ENCODE measurements around the gene FRMD4A. TPM values are rescaled to one million over a fixed set of nuclear protein-coding genes. Genes with fewer than 3 reads are reported as not detected.
"Not testable (repeated sequence)": the region's sequence is repeated elsewhere in the genome, so short reads cannot be mapped to it uniquely, and the experiment has no call there.

Gene FRMD4A
- total RNA-seq, 1 experiment from 2014 or later = 8.8 TPM

- H3K9me3 ChIP-seq = no peaks in the 10 kb centered on the region
- no peak for DNase-seq
- H3K27me3 ChIP-seq = no peaks in the 10 kb centered on the region
- H3K36me3 ChIP-seq = no peaks in the 10 kb centered on the region
- H3K4me3 ChIP-seq = no peak overlapping the region
Observed at GRCh38 chr10:13944823-13945222, 385.9 kb downstream of the FRMD4A start.

GRCh38 chr10:13943735-13944398, 386.9 kb downstream of the FRMD4A start:
- Histone ChIP-seq H3K36me3 (no peaks in the 10 kb centered on the region), H3K9me3 (no peaks in the 10 kb centered on the region), H3K27me3 (no peaks in the 10 kb centered on the region), H3K4me3 (no peak overlapping the region)
- no peak for DNase-seq

- no peaks in the 10 kb centered on the region for H3K36me3 ChIP-seq
- H3K27me3 ChIP-seq = no peaks in the 10 kb centered on the region
- H3K9me3 ChIP-seq = no peaks in the 10 kb centered on the region
- H3K4me3 ChIP-seq = no peak overlapping the region
- no peak for DNase-seq
Observed at GRCh38 chr10:13942035-13942434, 388.7 kb downstream of the FRMD4A start.

GRCh38 chr10:13939391-13939790, 391.3 kb downstream of the FRMD4A start:
- no peak overlapping the region for H3K4me3 ChIP-seq
- H3K9me3 ChIP-seq = no peaks in the 10 kb centered on the region
- DNase-seq = no peak
- no peaks in the 10 kb centered on the region for H3K36me3 ChIP-seq
- no peaks in the 10 kb centered on the region for H3K27me3 ChIP-seq

- Histone ChIP-seq H3K9me3 (no peaks in the 10 kb centered on the region), H3K4me3 (no peak overlapping the region), H3K27me3 (no peaks in the 10 kb centered on the region), H3K36me3 (no peaks in the 10 kb centered on the region)
- no peak for DNase-seq
Observed at GRCh38 chr10:13938950-13939349, 391.8 kb downstream of the FRMD4A start.

GRCh38 chr10:13936826-13937225, 393.9 kb downstream of the FRMD4A start:
- Histone ChIP-seq H3K4me3 (no peak overlapping the region), H3K36me3 (no peaks in the 10 kb centered on the region), H3K27me3 (no peaks in the 10 kb centered on the region), H3K9me3 (no peaks in the 10 kb centered on the region)
- DNase-seq = no peak

- no peaks in the 10 kb centered on the region for H3K36me3 ChIP-seq
- no peaks in the 10 kb centered on the region for H3K9me3 ChIP-seq
- H3K4me3 ChIP-seq = no peak overlapping the region
- DNase-seq = no peak
- no peaks in the 10 kb centered on the region for H3K27me3 ChIP-seq
Observed at GRCh38 chr10:13930120-13930519, 400.6 kb downstream of the FRMD4A start.

GRCh38 chr10:13928451-13928850, 402.3 kb downstream of the FRMD4A start:
- DNase-seq = no peak
- no peaks in the 10 kb centered on the region for H3K36me3 ChIP-seq
- no peaks in the 10 kb centered on the region for H3K9me3 ChIP-seq
- H3K4me3 ChIP-seq = no peak overlapping the region
- H3K27me3 ChIP-seq = no peaks in the 10 kb centered on the region

GRCh38 chr10:13925971-13926780, 404.5 kb downstream of the FRMD4A start:
- Histone ChIP-seq H3K36me3 (no peaks in the 10 kb centered on the region), H3K9me3 (0 out of 2 replicates have a peak, but pooled peaks cover 2% of the 10 kb centered on the region), H3K4me3 (no peak overlapping the region), H3K27me3 (no peaks in the 10 kb centered on the region)
- DNase-seq = no peak

- H3K4me3 ChIP-seq = no peak overlapping the region
Observed at GRCh38 chr10:13924040-13924725, 406.5 kb downstream of the FRMD4A start.

GRCh38 chr10:13922586-13922985, 408.1 kb downstream of the FRMD4A start:
- no peak for DNase-seq
- Histone ChIP-seq H3K4me3 (no peak overlapping the region), H3K27me3 (no peaks in the 10 kb centered on the region), H3K9me3 (0 out of 2 replicates have a peak, but pooled peaks cover 2% of the 10 kb centered on the region), H3K36me3 (no peaks in the 10 kb centered on the region)

More at GRCh38 chr10:13924040-13924725, 406.5 kb downstream of the FRMD4A start:
- Histone ChIP-seq H3K27me3 (no peaks in the 10 kb centered on the region), H3K9me3 (0 out of 2 replicates have a peak, but pooled peaks cover 2% of the 10 kb centered on the region), H3K36me3 (no peaks in the 10 kb centered on the region)
- peak; percentile 68 for DNase-seq

GRCh38 chr10:13921941-13922340, 408.8 kb downstream of the FRMD4A start:
- Histone ChIP-seq H3K36me3 (no peaks in the 10 kb centered on the region), H3K27me3 (no peaks in the 10 kb centered on the region), H3K4me3 (no peak overlapping the region), H3K9me3 (0 out of 2 replicates have a peak, but pooled peaks cover 2% of the 10 kb centered on the region)
- no peak for DNase-seq

GRCh38 chr10:13921131-13921530, 409.6 kb downstream of the FRMD4A start:
- DNase-seq = not testable (repeated sequence)

GRCh38 chr10:13920465-13920864, 410.3 kb downstream of the FRMD4A start:
- no peaks in the 10 kb centered on the region for H3K36me3 ChIP-seq
- no peak for DNase-seq
- H3K27me3 ChIP-seq = no peaks in the 10 kb centered on the region
- H3K9me3 ChIP-seq = 0 out of 2 replicates have a peak, but pooled peaks cover 2% of the 10 kb centered on the region
- no peak overlapping the region for H3K4me3 ChIP-seq

More at GRCh38 chr10:13921131-13921530, 409.6 kb downstream of the FRMD4A start:
- H3K27me3 ChIP-seq, H3K36me3 ChIP-seq, H3K4me3 ChIP-seq, H3K9me3 ChIP-seq: not testable (repeated sequence)

GRCh38 chr10:13920031-13920430, 410.7 kb downstream of the FRMD4A start:
- Histone ChIP-seq H3K36me3 (no peaks in the 10 kb centered on the region), H3K27me3 (no peaks in the 10 kb centered on the region)

GRCh38 chr10:13917791-13918190, 412.9 kb downstream of the FRMD4A start:
- DNase-seq = no peak
- H3K36me3 ChIP-seq = no peaks in the 10 kb centered on the region
- H3K4me3 ChIP-seq = no peak overlapping the region
- 0 out of 2 replicates have a peak, but pooled peaks cover 2% of the 10 kb centered on the region for H3K9me3 ChIP-seq
- no peaks in the 10 kb centered on the region for H3K27me3 ChIP-seq

More at GRCh38 chr10:13920031-13920430, 410.7 kb downstream of the FRMD4A start:
- 0 out of 2 replicates have a peak, but pooled peaks cover 2% of the 10 kb centered on the region for H3K9me3 ChIP-seq
- no peak overlapping the region for H3K4me3 ChIP-seq
- no peak for DNase-seq

GRCh38 chr10:13916384-13916947, 414.3 kb downstream of the FRMD4A start:
- Histone ChIP-seq H3K36me3 (no peaks in the 10 kb centered on the region), H3K4me3 (no peak overlapping the region), H3K27me3 (no peaks in the 10 kb centered on the region), H3K9me3 (no peaks in the 10 kb centered on the region)
- no peak for DNase-seq
